RWPE1 (cell line): ENCODE data around the gene ARAP2.

Experiments
- CTCF ChIA-PET: fragments of 350-600 bp; sonication (Branson Sonifier 250); formaldehyde crosslinking; extraction: SDS; loops from one replicate; lab custom pipeline; 2021; lab: Yijun Ruan, JAX
- POLR2A ChIA-PET: fragments of 400-600 bp; formaldehyde crosslinking; extraction: SDS; loops from one replicate; lab custom pipeline; 2020; ENCODE audit warnings: antibody characterized with exemption; ENCODE audit not compliant: low non-redundant PET; lab: Yijun Ruan, JAX
- DNase-seq: peaks from one replicate; pipeline ENCODE4 v3.0.0; 2012; ENCODE audit warnings: low spot score
- H3K27ac ChIP-seq: fragments of 450-650 bp; 2 replicates; pipeline ENCODE4 v1.5.1; 2017
- TF ChIP-seq, protein P1 (sequence below): fragments of 450-650 bp; conservative IDR thresholded peaks from 2 replicates; pipeline ENCODE4 v1.5.1; 2017; ENCODE audit warnings: low read depth, mild to moderate bottlenecking

The ARAP2 gene

GRCh38 chr4:36079666-36080065 lies 164.6 kb downstream of the ARAP2 start:
- H3K27ac ChIP-seq: no peak overlapping the region
- TF ChIP-seq, protein P1, sequence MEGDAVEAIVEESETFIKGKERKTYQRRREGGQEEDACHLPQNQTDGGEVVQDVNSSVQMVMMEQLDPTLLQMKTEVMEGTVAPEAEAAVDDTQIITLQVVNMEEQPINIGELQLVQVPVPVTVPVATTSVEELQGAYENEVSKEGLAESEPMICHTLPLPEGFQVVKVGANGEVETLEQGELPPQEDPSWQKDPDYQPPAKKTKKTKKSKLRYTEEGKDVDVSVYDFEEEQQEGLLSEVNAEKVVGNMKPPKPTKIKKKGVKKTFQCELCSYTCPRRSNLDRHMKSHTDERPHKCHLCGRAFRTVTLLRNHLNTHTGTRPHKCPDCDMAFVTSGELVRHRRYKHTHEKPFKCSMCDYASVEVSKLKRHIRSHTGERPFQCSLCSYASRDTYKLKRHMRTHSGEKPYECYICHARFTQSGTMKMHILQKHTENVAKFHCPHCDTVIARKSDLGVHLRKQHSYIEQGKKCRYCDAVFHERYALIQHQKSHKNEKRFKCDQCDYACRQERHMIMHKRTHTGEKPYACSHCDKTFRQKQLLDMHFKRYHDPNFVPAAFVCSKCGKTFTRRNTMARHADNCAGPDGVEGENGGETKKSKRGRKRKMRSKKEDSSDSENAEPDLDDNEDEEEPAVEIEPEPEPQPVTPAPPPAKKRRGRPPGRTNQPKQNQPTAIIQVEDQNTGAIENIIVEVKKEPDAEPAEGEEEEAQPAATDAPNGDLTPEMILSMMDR: no peak
- DNase-seq: no peak
- CTCF ChIA-PET: interaction anchor here (0.6 kb wide), 1 partner anchor 85 kb away, joined by 3 read pairs; no protein-coding TSS in a partner anchor
- POLR2A ChIA-PET: no interaction called here

DNA sequence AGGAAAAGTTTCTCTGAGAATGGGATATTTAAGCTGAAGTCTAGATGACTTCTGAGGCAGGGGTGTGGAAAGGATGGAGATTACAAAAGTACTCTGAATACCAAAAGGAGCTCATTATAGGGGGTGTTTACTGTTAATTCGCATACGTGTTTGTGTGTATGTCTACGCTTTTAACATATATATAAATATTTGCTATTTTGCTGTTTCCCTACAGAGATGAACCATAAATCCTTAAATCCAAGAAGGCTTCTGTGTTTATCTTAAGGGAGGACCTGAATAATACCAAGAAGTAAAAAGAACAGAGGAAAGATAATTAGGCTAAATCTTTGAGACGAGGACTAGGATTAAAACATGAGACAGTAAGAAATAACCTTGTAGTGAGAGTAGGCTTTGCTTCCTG lies 166.0 kb downstream of the ARAP2 start:
- H3K27ac ChIP-seq: no peak overlapping the region
- POLR2A ChIA-PET: no interaction called here
- CTCF ChIA-PET: no interaction called here
- DNase-seq: no peak
- TF ChIP-seq, protein P1: no peak

- TF ChIP-seq, protein P1: no peak
- ChIA-PET POLR2A (no interaction called here), CTCF (no interaction called here)
- DNase-seq: no peak
- H3K27ac ChIP-seq: no peak overlapping the region
These were observed 171.8 kb downstream of the ARAP2 start for GRCh38 chr4:36072529-36072928.

DNA sequence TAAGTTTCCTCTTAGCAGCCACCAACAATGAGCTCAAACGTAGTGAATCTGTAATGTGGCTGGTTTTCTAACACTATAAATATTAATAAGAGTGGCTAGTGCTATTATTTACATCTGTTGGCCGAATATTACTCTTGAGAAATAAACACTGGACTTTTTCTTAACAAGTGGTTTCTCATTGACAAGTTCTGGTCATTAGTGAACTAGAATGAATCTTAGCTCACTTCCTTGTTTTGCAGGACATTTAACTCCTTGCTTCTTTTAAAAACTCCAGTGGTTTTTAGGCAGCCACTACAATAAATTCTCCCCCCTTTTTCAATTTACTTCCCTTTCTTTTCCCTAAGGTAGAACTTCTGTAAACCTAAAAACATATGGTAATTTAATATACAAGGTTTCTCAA lies 177.2 kb downstream of the ARAP2 start:
- ChIA-PET POLR2A (no interaction called here), CTCF (no interaction called here)
- H3K27ac ChIP-seq: no peak overlapping the region
- no peak for DNase-seq
- TF ChIP-seq, protein P1: no peak

- DNase-seq: no peak
- CTCF ChIA-PET: interaction anchor here (0.6 kb wide), 1 partner anchor 697 kb away, joined by 3 read pairs; no protein-coding TSS in a partner anchor
- POLR2A ChIA-PET: no interaction called here
These were observed 178.9 kb downstream of the ARAP2 start for GRCh38 chr4:36065274-36065871.

DNA sequence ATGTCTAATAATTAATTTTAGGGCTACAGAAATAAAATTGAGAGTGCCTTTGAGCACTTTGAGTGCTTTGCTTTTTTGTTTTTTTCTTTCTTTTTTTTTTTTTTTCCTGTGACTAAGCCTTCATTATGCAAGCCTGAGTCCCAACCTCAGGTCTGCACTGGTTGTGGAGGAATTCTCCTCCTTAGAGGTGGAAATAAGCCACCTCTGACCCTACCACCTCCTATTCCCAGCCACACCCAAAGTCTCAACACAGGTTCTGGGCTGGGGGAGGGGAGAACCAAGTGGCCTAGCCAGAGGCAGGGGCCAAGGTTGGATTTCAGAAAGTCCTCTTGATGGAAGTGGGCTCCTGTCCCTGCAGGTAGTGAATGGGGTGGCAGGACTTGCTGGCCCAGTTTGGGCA lies 180.2 kb downstream of the ARAP2 start:
- POLR2A ChIA-PET: no interaction called here
- CTCF ChIA-PET: no interaction called here
- TF ChIP-seq, protein P1: no peak
- H3K27ac ChIP-seq: no peak overlapping the region
- DNase-seq: peak; percentile 51

More at GRCh38 chr4:36065274-36065871, 178.9 kb downstream of the ARAP2 start:
- H3K27ac ChIP-seq: no peak overlapping the region
- TF ChIP-seq, protein P1: no peak
